K562 (cell line): Measurements from ENCODE around the gene MAPKAPK2. TPM values are rescaled to one million over a fixed set of nuclear protein-coding genes. Genes with fewer than 3 reads are reported as not detected.

Experiments
- DEAF1 ChIP-seq: fragments of 450-650 bp; formaldehyde crosslinking; IDR thresholded peaks from 2 replicates; pipeline ENCODE4 v1.4.0; 2020; ENCODE audit warnings: mild to moderate bottlenecking, moderate library complexity
- DIDO1 ChIP-seq: fragments of 450-650 bp; IDR thresholded peaks from 2 replicates; pipeline ENCODE4 v1.6.1; 2016; ENCODE audit warnings: low read depth, missing biosample characterization, missing genetic modification characterization
- HCFC1 ChIP-seq: IDR thresholded peaks from 2 replicates; pipeline ENCODE4 v1.6.1; 2012; ENCODE audit warnings: low read depth, low read length, improper control_type of control experiment
- MGA ChIP-seq: fragments of 450-650 bp; IDR thresholded peaks from 2 replicates; pipeline ENCODE4 v1.6.1; 2016; ENCODE audit warnings: mild to moderate bottlenecking, moderate library complexity
- ZKSCAN1 ChIP-seq: fragments of 150-350 bp; IDR thresholded peaks from 2 replicates; pipeline ENCODE4 v1.6.1; 2016; ENCODE audit warnings: low read depth, low read length
- ZNF41 ChIP-seq: fragments of 250-450 bp; sonication (Bioruptor Pico); conservative IDR thresholded peaks from 2 replicates; pipeline ENCODE4 v1.4.0; 2020; ENCODE audit warnings: mild to moderate bottlenecking
- ZNF57 ChIP-seq: fragments of 450-650 bp; formaldehyde crosslinking; IDR thresholded peaks from 2 replicates; pipeline ENCODE4 v1.4.0; 2020; ENCODE audit warnings: mild to moderate bottlenecking, moderate library complexity
- polyA plus RNA-seq, 8 experiments: library from polyadenylated mRNA; depleted of rRNA in 4 of 8; stranded (reverse) in 5 of 8; unstranded in 3 of 8; fragments of >200 nt; fragmentation: Nextera tagmentation in 2 of 8; fragmentation: Illumina TruSeq in 1 of 8; extraction: Ambion mirVana in 2 of 8; extraction: Trizol in 1 of 8; gene quantifications; 2 replicates each; pipeline versions ENCODE4 v1.2.1 to v1.2.3, GENCODE V29; 2011 to 2014; ENCODE audit warnings: inconsistent platforms in 1 of 8, missing spikeins in 1 of 8
- total RNA-seq, 7 experiments: library from RNA; depleted of rRNA in 6 of 7; stranded (reverse); fragments of >200 nt in 6 of 7; fragmentation: Illumina TruSeq in 2 of 7; extraction: Trizol in 2 of 7; gene quantifications; 2 replicates each; pipeline versions ENCODE4 v1.2.1 to v1.2.3, GENCODE V29; 2011 to 2021; ENCODE audit warnings: low replicate concordance in 1 of 7

Gene MAPKAPK2
- total and polyA plus RNA-seq, 9 of the 15 experiments (the other 6 are each of a cell fraction or from before 2014, with no cell fraction given): 0.63 to 94.2 (median 52.1) TPM

GRCh38 chr1:206734499-206735142 lies 49.9 kb downstream of the MAPKAPK2 start (continued):
- TF ChIP-seq DIDO1 (tag) (no peak), ZKSCAN1 (0 out of 2 replicates have a peak, but pooled peaks have one; percentile 11), ZNF41 (CRISPR knock-in tag) (0 out of 2 replicates have a peak, but pooled peaks have one; percentile 17), HCFC1 (no peak), MGA (no peak), ZNF57 (CRISPR knock-in tag) (no peak), DEAF1 (peak; percentile 85)
